GM21528 (cell line): ENCODE measurements around the gene CEBPE.

Source experiments
- ATAC-seq: cut with Tn5 transposase; IDR thresholded peaks from one replicate; pipeline ENCODE4 v1.9.1; 2021; ENCODE audit warnings: mild to moderate bottlenecking, moderate library complexity; ENCODE audit not compliant: unreplicated experiment, low FRiP score

CEBPE gene

DNA sequence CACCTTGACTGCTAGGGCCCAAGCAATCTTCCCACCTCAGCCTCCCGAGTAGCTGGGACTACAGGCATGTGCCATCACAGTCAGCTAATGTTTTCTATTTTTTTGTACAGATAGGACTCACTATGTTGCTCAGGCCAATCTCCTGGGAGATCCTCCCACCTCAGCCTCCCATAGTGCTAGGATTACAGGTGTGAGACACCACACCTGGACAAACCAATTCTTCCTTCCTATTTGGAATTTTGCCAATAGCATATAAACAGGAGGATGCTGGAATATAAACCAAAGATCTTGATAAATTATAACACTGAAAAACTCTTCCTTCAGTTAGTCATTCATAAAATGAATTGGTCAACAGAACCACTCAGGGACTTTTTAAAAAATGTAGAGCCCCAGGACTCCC is 32.5 kb downstream of the CEBPE start:
- ATAC-seq = no peak

- ATAC-seq = no peak
Measured at GRCh38 chr14:23085458-23085857, 33.6 kb downstream of the CEBPE start.

DNA sequence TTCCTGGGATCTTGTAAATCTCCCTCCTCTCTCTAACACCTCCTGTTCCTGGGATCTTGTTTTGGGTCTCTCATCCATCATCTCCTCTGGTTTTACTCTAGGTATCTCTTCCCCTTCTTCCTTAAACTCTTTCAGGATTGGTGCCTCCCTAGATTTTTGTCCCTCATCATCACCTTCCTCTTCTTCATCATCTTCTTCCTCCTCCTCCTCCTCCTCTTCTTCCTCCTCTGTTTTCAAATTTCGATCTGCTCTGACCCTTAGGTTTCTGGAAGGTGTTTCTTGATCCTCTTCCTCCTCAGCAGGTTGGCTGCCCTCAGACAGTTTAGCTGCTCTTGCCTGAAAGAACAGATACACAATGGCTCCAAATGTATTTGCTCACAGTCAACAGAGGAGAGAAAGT is 38.6 kb downstream of the CEBPE start:
- no peak for ATAC-seq

DNA sequence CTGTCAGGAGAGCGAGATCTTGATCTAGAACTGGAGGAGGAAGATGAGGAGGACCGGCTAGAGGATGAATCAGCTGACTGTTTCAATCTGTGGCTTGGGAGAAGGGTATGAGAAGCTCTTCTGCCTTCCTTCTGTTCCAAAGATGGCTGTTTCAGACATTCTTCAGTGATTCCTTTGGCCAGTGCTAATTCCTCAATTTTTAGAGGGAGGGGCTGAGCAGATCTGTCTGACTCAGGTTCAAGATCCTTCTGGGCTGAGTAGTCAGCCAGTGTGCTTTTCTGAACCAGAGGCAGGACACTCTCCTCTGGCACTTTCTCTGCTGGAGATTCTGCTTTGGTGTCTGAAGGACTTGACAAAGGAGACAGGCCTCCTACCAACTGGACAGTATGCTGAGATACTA is 39.3 kb downstream of the CEBPE start:
- ATAC-seq = no peak

DNA sequence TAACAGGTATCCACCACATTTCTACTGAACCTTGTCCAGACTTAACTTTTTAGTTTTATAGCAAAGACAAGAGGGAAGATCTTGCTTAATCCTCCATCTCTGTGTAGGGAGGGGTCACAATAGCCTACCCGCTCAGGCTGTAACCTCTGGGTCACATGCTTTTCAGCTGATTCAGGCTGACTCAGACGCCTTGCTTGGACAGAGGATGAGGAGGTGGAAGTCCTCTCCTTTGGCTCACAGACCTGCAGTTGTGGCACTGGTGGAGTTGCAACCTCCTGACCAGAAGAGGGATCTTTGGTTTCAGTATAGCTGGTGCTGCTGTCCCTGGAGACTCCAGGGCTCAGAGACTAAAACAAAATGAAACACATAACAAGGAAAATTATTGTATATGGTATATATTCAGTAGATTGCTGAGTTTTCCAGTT is 40.4 kb downstream of the CEBPE start:
- no peak for ATAC-seq

DNA sequence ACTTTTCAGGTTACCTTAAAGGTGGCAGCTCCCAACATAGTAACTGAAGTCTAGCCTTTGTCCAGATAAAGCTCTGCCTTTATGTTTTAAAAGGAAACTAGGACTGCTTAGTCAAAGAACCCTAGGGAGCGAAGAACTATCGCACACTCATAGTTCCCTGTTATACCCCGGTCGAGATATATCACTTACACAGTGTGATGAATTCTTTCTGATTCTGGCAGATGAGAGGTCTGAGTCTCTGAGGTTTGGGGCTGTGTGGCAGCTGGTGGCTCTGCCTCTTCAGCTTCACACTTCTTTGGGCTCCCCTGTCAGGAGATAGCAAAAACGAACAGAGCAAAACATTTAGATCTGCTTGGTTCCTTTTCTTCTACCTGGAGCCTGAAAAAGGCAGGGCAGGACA is 41.1 kb downstream of the CEBPE start:
- ATAC-seq = no peak

DNA sequence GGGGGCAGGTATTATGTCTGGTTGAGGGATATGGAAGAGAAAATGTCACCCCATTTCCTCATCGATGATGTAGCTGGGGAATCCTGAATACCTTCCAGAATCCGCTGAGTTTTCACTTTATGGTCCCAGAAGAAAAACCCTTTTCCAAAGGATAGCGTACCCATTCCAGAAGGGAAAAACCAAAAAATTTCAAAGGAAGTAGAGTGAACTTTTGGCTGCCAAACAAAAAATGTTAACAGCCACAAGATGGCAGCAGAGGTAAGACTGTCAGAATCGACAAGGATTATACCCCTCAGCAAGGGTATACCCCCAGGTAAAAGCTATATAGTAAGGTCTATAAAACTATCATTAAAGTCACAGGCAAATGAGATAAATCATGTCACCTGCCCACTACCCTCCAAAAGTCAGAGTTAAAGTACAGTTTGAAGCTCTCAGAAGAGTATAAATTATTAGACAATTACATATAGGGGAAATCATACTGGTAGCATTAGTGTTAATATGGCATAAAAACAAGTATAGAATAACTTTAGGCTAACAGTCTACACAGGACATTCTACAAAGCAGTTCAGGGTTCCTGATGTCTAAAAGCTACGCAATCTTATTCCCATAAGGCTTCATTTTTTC is 42.2 kb downstream of the CEBPE start:
- ATAC-seq = no peak

DNA sequence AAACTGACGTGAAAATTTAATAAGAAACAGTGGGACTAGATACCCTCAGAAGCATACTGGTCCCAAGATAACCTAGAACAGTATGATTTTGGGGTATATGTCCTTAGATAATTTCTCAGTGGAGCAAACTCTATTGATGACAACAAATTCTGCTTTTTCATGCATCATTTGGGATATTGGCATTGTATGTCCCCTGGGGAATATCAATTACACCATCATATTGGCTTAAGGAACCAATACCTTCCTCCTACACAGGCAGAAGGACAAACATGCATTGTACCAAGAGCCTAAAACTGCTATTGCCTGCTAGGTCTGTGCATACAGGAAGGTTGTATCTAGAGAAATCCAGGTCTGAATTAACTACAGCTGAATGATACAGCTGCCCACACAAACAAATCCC is 44.1 kb downstream of the CEBPE start:
- ATAC-seq = no peak

- ATAC-seq = no peak
Measured at GRCh38 chr14:23071921-23072539, 47.0 kb downstream of the CEBPE start.

DNA sequence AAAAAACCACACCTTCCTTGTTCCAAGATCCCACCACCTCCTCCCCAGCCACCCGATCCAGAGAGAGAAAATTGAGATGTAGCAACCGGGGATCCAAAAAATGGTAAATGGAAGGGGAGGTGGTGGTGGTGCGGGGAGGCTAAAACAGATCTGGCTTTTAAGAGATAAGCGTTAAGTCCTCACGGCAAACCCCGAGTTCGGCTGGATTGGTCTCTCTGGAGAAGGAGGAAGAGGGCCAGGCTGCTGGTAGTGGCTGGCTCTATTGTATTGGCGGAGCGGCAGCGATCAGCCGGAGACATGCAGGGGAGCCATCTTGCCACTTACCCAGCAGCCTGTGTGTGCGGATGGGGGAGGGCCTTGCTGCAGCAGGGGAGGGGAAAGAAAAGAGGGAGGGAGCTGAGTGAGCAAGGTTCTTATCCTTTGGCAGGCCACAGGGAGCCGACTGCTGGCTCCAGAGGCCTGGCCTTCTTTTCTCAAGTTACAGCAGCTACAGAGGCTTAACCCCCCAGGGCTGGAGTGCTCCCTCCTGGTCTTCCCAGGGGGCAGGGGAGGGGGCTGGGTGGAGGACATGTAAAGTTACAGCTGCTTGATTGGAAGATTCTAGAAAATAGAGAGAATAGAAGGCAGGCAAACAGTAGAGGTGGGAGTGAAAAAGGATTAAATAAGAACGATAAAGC is 47.7 kb downstream of the CEBPE start:
- ATAC-seq = peak; percentile 89

- ATAC-seq = no peak
Measured at GRCh38 chr14:23070262-23071129, 48.6 kb downstream of the CEBPE start.

DNA sequence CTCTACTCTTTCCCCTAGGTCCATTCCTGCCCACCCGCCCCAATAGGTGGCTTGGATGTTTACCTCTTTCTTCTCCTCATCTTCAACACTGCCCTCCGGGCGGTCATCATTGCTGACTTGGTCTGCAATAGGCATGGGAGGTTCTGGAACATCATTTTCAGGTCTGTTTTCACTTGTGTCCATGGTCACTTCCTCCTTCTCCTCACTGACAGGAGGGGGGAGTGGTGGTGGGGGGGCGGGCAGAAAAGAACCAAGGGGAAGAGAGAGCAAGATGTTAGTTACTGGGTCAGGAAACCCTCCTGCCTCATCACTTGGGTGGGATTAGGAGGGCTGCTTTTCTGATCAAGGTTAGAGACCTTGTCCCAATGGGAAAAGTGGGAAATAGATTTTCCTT is 49.6 kb downstream of the CEBPE start:
- no peak for ATAC-seq

- ATAC-seq = no peak
Measured at GRCh38 chr14:23068789-23069412, 50.2 kb downstream of the CEBPE start.

DNA sequence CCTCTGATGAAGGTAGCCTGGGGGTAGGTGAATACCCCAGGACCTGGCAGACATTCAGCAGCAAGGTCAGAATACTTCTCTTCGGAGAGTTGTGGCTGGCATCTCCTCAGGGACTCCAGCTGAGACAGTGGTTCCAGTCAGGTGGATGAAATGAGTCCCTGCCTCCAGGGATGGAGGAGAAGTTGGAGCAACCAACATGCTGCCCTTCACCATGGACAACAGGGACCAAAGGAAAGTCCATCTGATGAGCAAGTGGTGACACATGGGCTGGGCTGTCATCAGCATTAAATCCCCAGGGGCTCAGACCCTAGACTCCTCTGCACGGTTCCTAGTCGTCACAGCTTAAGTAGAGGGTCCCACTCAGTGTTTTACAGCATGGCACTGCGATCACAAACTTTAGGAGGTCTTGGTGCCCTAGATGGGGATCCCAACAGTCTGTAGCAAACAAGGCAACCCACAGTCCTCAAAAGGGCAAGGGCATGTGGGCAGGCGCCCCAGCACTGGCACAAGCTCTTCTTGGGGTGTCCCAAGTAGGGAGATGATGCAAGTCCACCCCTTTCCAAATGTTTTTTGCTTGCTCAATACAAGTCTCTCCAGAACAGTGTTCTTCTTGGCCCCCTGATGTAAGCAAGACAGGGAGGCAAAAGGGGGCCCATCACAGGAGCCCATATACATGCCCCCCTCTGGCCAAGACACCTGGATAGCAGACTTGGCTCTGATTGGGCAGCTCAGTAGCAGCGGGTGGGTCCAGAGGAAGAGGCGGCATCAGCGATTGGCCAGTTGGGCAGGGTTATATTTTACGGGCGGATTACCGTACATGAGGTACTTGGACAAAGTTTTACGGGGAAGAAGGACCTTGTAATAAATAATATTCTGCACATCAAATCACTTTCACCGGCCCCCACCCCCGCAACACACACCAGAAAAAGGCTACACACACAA is 50.9 kb downstream of the CEBPE start:
- ATAC-seq = no peak
